Activated CD8-positive, alpha-beta memory T cell treated with anti-CD3 and anti-CD28 coated beads, Interleukin-2, amount 50 U/mL, for 48 hours (primary cell): ENCODE results near the gene USP46.

ENCODE experiments used
- DNase-seq: peaks from one replicate; pipeline ENCODE4 v3.0.0-alpha.2; 2020

The USP46 gene

DNA sequence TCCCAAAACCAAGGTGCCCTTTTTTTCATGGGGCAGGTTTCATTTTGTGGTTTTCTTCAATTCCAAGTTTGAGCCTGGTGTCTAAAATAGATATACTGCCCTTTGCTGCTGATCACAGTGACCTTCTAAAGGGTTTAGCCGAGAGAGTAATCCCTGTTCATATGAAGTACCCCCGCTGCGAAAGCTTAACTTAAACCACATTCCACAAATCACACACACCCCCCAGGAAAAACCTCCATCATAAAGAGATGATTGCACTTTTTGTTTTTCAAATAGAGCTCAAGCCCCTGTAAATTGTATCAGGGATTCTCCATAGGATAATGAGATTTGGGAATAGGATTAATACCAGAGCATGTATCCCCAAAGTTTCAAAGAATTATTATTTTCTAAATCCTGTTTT lies 90.8 kb downstream of the USP46 start:
- DNase-seq = no peak

DNA sequence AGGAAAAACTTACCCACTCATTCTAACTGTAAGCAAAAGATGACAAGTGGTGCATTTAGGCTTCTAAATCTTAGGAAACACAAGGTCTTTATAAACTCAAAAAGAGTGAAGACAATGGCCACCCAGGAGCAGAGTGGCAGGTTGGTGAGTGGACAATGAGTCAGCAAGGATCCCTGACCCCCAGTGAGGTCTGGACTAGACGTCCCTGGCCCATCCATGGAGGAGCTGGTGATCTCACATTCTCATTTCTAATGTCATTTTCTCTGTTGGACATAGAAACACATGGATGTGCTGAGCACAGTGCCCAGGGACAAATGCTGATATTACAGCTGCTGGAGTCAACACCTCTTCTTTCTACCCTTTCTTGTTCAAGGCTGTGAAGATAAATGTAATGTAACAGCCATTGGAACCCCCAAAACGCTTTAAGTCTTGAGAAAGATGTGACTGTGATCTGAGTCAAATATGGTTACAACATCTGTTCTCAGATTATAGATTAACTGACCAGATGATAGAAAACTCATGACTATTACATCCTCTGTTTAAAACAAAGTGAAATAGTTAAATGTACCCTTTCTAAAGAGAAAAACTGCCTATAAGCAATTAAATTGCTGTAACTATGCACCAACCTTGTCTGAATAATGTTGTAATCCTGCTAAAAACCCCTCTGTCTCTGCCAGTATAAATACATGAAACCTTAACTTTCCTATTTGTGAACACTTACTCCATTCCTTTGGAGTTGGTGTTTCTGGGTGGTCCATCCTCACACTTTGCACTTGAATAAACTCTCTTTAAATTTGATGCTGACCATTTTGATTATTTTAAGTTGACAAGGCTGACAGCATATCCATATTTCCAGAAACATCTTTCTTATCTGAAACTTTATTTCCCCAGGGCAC lies 92.7 kb downstream of the USP46 start:
- no peak for DNase-seq

DNA sequence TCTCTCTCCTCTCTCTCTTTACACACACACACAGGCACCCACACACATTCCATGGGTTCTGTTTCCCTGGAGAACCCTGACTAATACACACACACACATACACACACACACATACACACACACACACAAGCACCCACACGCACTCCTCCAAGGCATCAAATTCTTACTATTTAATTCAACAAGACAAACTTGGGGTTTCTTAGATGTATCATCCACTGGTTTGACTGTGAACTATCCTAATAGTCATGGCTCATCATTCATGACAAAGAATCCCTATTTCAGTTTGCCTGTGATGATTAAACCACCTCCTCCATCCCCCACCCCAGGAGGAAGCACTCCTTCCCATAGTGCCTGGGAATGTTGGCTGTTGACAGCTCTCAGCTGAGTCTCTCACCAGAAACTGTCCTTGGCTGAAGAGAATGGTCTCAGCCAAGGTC lies 98.2 kb downstream of the USP46 start:
- DNase-seq = no peak

DNA sequence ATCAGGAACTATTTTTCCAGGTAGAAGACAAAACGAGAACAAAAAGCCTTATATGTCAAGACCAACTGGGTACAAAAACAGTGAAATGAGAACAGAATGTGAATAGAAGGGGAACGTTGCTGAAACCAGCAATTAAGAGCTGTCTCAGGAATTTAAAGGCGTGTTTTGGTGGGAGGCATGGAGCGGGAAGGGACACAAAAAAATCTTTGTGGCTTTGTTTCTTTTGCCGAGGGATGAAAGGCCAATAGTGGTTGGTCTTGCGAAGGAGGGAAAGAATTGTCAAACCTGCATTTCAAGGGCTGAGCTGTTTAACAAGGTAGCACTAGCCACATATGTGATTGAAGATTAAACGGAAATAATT lies 103.8 kb downstream of the USP46 start:
- DNase-seq = no peak

DNA sequence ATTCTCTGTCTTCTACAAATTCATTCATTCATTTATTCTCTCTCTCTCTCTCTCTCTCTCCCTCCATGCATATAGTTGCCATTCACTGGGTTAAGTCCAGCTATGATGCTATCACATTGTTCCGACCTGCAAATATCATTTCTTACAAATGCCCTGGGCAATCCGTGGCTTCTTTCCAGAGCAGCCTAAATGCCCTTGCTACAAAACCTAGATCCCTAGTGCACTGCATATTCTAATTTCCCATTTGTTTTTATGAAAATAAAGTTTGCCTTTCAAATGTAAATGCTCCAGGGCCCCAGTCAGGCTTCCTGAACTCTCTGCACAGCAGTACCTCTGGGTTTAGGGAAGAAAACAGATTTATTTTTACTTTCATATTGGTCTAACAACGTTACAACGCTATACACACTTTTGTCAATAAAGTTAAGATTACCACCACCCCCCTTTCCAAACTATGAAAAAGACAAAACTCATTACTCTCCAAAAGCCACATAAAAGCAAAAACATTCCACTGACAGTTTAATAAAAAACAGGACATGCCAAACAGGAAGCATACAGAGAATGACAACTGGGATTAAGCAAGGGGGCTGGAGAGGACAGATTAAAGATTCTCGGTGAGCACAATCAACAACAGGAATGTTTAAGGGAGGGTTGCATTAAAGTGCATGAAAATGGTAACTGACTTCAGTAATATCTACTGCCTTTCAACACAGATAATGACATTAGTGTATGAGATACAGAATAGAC lies 104.3 kb downstream of the USP46 start:
- DNase-seq = no peak

DNA sequence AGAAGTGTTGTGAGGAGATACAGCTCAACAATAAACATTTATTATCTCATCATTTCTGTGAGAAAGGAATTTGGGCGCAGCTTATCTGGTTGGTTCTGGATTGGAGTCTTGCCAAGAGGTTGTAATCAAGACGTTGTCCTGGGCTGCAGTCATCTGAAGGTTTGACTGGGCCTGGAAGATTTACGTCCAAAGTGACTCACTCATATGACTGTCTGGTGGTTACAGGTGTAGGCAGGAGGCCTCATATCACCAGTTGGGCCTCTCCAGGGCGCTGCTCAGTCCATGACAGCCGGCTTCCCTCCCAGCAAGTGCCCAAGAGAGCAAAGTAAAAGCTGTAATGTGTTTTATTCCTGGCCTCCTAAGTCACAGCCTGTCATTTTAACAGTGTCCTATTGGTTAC lies 106.3 kb downstream of the USP46 start:
- no peak for DNase-seq

DNA sequence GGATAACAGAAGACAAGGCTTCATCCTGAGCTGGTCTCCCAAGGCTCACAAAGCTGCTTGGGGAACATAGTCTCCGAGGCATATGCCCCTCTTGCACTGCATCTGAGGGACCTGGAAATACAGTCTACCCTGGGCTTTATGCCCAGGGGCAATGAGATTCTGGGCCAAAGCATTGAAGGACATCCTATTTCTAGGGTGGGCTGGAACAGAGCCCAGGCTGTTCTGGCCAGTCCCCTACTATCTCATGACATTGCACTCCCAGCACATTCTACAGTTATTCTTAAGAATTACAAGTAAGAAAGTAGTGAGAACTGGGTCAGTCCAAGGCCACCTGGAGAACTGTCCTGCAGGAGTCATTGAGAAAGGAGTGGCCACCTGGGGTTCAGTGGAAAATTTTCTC lies 107.6 kb downstream of the USP46 start:
- no peak for DNase-seq

DNA sequence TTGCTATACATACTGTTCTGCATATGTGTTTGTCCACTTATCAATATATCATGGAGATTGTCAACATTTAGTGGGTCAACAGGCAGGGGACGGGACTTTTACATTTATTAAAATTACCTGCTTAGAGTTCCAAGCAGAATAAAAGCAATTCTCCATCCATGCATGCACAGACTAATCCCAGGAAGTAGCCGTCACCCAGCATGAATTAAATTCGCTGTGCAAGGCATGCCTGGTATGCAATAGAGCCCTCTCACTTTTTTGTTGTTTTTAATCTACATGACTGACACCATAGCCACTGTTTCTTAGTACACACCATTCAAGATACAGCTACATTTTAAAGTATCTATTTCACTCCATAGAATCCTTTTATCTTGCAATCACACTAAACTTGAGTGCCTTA lies 108.9 kb downstream of the USP46 start:
- no peak for DNase-seq

DNA sequence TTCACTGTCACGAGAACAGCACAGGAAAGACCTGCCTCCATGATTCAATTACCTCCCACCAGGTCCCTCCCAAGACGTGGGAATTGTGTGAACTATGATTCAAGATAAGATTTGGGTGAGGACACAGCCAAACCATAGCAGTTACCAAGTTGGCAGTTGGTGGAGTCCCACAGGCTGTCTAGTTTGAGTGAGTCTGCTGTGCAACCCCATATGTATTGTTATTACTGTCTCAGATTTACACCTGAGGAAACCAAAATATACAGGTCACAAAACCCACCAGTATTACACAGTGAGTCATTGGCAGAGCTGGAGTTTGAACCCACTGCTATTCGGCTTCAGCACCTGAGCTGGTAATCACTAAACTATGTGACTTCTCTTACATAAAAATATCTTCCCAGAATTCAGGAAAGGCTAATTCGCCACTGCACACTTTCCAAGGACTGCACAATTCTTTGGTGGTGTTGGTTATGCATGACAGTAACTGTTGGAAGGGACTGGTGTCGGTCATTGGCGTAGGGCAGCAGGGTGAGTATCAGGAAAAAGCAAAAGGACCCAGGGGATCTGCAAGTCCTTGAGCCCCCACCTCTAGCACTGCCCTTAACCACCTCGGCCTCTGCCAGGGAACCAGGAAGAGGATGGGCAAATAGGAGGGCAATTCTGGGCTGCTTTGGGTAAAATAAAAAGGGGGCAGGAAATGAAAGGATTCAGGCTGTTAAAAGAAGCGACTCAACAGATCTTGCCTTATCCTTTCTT lies 110.1 kb downstream of the USP46 start:
- no peak for DNase-seq

DNA sequence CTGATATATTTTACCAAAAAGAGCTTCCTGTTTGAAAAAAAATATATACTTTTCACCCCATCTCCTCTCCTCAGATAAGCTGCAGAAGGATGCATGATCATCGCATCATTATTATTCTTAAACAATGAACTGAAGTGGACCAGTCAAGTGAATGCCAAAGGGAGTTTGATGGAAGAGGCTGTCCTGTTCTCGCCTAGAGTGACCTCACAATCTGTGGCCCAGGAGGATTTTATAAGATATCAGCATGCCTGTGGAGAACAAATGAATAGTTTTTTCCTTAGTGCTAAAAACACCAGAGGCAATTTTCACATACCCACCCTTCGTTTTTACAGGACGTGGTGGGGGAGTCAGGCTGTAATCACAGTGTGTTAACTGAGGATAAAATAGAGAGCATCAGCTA lies 112.7 kb downstream of the USP46 start:
- no peak for DNase-seq

DNA sequence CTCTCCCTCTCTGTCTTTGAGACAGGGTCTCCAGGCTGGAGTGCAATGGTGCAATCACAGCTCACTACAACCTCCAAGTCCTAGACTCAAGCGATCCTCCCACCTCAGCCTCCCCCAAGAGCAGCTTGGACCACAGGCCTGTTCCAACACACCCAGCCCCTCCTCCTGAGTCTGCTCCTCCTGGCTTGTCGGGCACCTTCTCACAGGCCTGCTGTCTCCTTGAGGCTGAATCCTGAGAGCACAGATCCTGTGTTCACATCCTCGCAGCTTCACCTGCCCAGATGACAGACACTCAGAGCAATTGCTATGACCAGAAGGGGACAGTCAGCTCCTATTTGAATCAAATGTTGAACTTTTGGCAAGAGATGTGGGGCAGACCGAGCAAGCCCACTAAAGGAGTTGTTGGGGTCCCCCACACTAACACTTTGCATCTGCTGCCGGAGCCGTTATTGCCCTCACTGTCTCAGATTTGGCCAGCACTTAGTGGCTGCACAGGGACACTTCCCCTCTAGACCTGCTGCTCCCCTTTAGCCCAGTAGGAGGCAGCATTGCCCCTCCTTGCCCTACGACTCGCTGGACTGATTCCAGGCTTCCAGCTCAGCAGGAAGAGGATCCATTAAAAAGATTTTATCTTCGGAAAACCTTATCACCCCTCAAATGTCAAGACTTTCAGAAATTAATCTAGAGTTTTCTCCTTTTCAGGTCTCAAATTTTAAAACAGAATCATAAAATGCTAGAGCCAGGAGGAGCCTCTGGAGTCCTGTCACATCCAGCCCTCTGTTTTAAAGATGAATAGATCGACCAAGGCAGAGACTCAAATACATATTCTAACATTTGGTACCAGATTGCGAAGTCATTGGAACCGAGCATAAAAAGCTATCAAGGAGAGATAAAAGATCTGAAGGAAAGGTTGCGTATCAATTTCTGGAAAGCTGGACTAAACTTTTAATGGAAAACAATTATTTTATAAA lies 113.7 kb downstream of the USP46 start:
- peak; percentile 75 for DNase-seq
